ENCODE results near the gene PSKH1. TPM values are rescaled to one million over a fixed set of nuclear protein-coding genes. Genes with fewer than 3 reads are reported as not detected.
"Not testable (repeated sequence)": the region's sequence is repeated elsewhere in the genome, so short reads cannot be mapped to it uniquely, and the experiment has no call there.

PSKH1 gene
- total RNA-seq, 2 experiments from 2014 or later = 10.0 to 11.7 TPM

GRCh38 chr16:67892375-67892774, 679 bp upstream of the PSKH1 start:
- Mint-ChIP-seq H3K9me3 (no peaks in the 10 kb centered on the region), H3K4me3 (peak overlapping the region; percentile 96)
- POLR2A ChIA-PET = interaction anchor here (0.6 to 3.4 kb wide), 6 partner anchors 36 to 173 kb away, joined by 3 to 18 read pairs (median 3); partner anchors contain the start of genes GFOD2, NUTF2 and PSMB10

DNA sequence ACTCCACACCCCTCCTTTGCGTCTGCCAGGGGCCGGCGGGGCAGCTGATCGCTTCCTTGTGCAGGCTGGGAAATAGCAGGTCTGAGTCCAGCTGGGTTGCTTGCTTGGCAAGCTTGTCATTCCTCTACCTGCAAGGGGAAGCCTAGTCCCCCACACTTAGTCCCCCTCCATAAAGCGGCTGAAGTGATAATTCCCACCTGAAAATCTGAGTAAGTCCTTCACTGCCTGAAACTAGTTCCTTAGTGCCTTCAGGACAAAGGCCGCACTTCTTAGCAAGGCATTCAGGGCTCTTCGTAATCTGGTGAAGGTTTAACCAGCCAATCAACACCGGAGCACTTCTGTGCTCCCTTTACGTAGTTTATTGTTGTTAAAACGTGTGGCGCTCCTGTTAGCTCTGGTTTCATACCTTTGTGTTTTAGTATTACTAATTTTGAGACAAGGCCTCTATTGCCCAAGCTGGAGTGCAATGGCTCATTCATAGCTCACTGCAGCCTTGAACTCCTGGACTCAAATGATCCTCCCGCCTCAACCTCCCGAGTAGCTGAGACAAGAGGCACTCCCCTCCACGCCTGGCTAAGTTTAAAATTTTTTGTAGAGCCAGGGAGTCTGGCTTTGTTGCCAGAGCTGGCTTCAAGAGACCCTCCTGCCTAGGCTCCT, 817 bp downstream of the PSKH1 start:
- peak overlapping the region; percentile 89 for H3K27ac Mint-ChIP-seq
- H3K4me1 Mint-ChIP-seq (ENCODE audit: low read depth) = peaks cover 29% of the 10 kb centered on the region
- CTCF ChIA-PET = interaction anchor here (0.6 to 3.5 kb wide), 5 partner anchors 10 to 147 kb away, joined by 3 to 30 read pairs (median 6); partner anchors contain the start of genes NRN1L and PSMB10
- peak overlapping the region; percentile 96 for H3K4me3 Mint-ChIP-seq
- no peaks in the 10 kb centered on the region for H3K9me3 Mint-ChIP-seq
- no peaks in the 10 kb centered on the region for H3K27me3 Mint-ChIP-seq
- POLR2A ChIA-PET = interaction anchor here (0.6 to 3.4 kb wide), 3 partner anchors 41 to 349 kb away, joined by 3 to 18 read pairs (median 4); partner anchors contain the start of gene PSMB10
- intact Hi-C loops (cut with micrococcal nuclease) = loop anchor here (1.0 to 2.0 kb wide), 4 partner anchors 24 to 129 kb away; partner anchors contain the start of genes DDX28, DUS2 and NUTF2
- H3K36me3 Mint-ChIP-seq = no peaks in the 10 kb centered on the region
- peak; percentile 18 for DNase-seq

More at GRCh38 chr16:67892375-67892774, 679 bp upstream of the PSKH1 start:
- Mint-ChIP-seq H3K27me3 (no peaks in the 10 kb centered on the region), H3K4me1 (ENCODE audit: low read depth) (peaks cover 29% of the 10 kb centered on the region), H3K27ac (peak overlapping the region; percentile 71), H3K36me3 (no peaks in the 10 kb centered on the region)
- CTCF ChIA-PET = interaction anchor here (0.5 to 3.5 kb wide), 5 partner anchors 9 to 1232 kb away, joined by 3 to 30 read pairs (median 5); partner anchors contain the start of genes NRN1L and PSMB10
- intact Hi-C loops (cut with micrococcal nuclease) = loop anchor here (2.0 kb wide), 1 partner anchor 130 kb away; the partner anchor contains the start of genes DDX28 and DUS2
- DNase-seq = no peak

DNA sequence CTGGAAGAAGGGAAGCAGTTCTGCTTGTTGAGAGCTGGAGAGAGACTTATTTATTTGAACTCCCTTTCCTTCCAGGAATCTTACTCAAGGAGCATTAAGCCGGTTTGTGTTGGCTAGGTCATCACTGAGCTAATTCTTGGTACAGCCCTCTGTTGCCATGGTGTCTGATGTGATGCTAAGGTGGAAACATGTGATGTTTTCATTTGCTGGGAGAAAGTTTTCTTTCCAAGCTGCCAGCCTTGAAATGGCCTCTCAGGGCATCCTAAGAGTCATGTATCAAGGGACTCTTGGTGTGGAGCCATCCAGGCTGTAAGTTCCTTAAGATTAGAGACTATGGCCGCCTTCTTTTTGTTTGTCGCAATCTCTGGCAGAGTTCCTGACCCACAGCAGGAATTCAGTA, 4.2 kb downstream of the PSKH1 start:
- Mint-ChIP-seq H3K27ac (no peak overlapping the region), H3K4me3 (no peak overlapping the region), H3K4me1 (ENCODE audit: low read depth) (peaks cover 29% of the 10 kb centered on the region), H3K36me3 (no peaks in the 10 kb centered on the region), H3K27me3 (no peaks in the 10 kb centered on the region), H3K9me3 (no peaks in the 10 kb centered on the region)
- ChIA-PET CTCF (interaction anchor here (2.3 kb wide), 1 partner anchor 14 kb away, joined by 17 read pairs; the partner anchor contains the start of gene NRN1L), POLR2A (interaction anchor here (0.5 to 0.7 kb wide), 2 partner anchors 38 to 109 kb away, joined by 3 read pairs; no protein-coding TSS in a partner anchor)
- DNase-seq = no peak
- intact Hi-C loops (cut with micrococcal nuclease) = no loop called here

DNA sequence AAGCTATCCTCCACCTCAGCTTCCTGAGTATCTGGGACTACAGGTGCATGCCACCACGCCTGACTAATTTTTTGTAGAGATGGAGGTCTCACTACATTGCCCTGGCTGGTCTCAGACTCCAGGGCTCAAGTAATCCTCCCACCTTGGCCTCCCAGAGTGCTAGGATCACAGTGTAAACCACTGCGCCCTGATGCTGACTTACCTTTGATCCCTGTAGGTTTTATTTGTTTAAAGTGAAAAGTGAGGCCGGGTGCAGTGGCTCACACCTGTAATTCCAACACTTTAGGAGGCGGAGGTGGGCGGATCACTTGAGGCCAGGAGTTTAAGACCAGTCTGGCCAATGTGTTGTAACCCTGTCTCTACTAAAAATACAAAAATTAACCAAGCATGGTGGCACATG, 8.7 kb downstream of the PSKH1 start:
- intact Hi-C loops (cut with micrococcal nuclease) = no loop called here
- Mint-ChIP-seq H3K4me3 (no peak overlapping the region), H3K9me3 (no peaks in the 10 kb centered on the region), H3K4me1 (ENCODE audit: low read depth) (peaks cover 4% of the 10 kb centered on the region), H3K27me3 (no peaks in the 10 kb centered on the region), H3K36me3 (no peaks in the 10 kb centered on the region), H3K27ac (no peak overlapping the region)
- ChIA-PET CTCF (no interaction called here), POLR2A (interaction anchor here (0.6 kb wide), 1 partner anchor 34 kb away, joined by 5 read pairs; no protein-coding TSS in a partner anchor)
- DNase-seq = no peak

- intact Hi-C loops (cut with micrococcal nuclease) = no loop called here
- CTCF ChIA-PET = no interaction called here
- H3K4me1 Mint-ChIP-seq (ENCODE audit: low read depth) = no peaks in the 10 kb centered on the region
- H3K9me3 Mint-ChIP-seq = no peaks in the 10 kb centered on the region
- no peak overlapping the region for H3K4me3 Mint-ChIP-seq
- POLR2A ChIA-PET = interaction anchor here (0.6 kb wide), 1 partner anchor 11 kb away, joined by 4 read pairs; no protein-coding TSS in a partner anchor
- no peaks in the 10 kb centered on the region for H3K27me3 Mint-ChIP-seq
- DNase-seq = no peak
- H3K27ac Mint-ChIP-seq = no peak overlapping the region
- no peaks in the 10 kb centered on the region for H3K36me3 Mint-ChIP-seq
Observed at GRCh38 chr16:67902831-67903230, 9.8 kb downstream of the PSKH1 start.

DNA sequence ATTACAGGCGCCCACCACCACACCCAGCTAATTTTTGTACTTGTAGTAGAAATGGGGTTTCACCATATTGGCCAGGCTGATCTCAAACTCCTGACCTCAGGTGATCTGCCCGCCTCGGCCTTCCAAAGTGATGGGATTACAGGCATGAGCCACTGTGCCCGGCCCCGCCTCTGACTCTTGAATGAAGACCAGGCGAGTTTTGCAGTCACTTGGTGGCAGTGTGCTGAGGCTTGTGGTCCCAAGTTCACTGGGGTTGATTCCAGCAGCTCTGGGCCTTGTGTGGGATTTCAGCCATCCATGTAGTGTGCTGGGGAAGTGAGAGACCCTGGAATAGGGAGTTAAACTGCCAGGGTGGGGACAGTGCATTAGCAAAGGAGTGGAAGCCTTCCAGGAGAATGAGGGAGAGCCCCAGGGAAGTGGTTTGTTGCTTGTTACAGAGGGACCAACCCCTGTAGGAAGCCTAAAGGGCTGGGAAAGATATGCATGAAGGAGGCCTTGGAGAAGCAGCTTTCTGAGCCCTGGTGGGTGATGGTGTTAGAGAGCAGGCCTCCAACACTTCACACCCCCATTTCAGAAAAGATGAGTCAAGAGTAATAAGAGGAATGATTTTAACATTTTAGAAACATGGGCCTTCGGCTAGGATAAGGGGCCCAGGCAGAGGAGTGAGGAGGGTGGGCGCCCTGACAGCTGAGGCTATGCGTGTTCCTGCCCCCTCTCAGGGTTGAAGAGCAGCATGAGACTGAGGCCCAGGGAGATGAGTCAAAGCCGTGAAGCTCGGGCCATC, 14.5 kb downstream of the PSKH1 start:
- ChIA-PET CTCF (interaction anchor here (1.2 to 1.8 kb wide), 2 partner anchors 22 to 24 kb away, joined by 3 to 6 read pairs; no protein-coding TSS in a partner anchor), POLR2A (no interaction called here)
- peaks cover 10% of the 10 kb centered on the region for H3K4me1 Mint-ChIP-seq (ENCODE audit: low read depth)
- DNase-seq = no peak
- no peak overlapping the region for H3K4me3 Mint-ChIP-seq
- peak overlapping the region; percentile 49 for H3K27ac Mint-ChIP-seq
- H3K27me3 Mint-ChIP-seq = no peaks in the 10 kb centered on the region
- intact Hi-C loops (cut with micrococcal nuclease) = no loop called here
- no peaks in the 10 kb centered on the region for H3K9me3 Mint-ChIP-seq
- peaks cover 5% of the 10 kb centered on the region for H3K36me3 Mint-ChIP-seq

DNA sequence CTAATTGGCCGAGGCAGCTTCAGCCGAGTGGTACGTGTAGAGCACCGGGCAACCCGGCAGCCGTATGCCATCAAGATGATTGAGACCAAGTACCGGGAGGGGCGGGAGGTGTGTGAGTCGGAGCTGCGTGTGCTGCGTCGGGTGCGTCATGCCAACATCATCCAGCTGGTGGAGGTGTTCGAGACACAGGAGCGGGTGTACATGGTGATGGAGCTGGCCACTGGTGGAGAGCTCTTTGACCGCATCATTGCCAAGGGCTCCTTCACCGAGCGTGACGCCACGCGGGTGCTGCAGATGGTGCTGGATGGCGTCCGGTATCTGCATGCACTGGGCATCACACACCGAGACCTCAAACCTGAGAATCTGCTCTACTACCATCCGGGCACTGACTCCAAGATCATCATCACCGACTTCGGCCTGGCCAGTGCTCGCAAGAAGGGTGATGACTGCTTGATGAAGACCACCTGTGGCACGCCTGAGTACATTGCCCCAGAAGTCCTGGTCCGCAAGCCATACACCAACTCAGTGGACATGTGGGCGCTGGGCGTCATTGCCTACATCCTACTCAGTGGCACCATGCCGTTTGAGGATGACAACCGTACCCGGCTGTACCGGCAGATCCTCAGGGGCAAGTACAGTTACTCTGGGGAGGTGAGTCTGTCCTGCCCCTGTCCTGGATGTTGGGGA, 16.1 kb downstream of the PSKH1 start:
- ChIA-PET CTCF (no interaction called here), POLR2A (no interaction called here)
- no peak overlapping the region for H3K4me3 Mint-ChIP-seq
- no peak overlapping the region for H3K27ac Mint-ChIP-seq
- peaks cover 5% of the 10 kb centered on the region for H3K36me3 Mint-ChIP-seq
- H3K4me1 Mint-ChIP-seq (ENCODE audit: low read depth) = peaks cover 10% of the 10 kb centered on the region
- no peak for DNase-seq
- no peaks in the 10 kb centered on the region for H3K9me3 Mint-ChIP-seq
- intact Hi-C loops (cut with micrococcal nuclease) = no loop called here
- no peaks in the 10 kb centered on the region for H3K27me3 Mint-ChIP-seq

DNA sequence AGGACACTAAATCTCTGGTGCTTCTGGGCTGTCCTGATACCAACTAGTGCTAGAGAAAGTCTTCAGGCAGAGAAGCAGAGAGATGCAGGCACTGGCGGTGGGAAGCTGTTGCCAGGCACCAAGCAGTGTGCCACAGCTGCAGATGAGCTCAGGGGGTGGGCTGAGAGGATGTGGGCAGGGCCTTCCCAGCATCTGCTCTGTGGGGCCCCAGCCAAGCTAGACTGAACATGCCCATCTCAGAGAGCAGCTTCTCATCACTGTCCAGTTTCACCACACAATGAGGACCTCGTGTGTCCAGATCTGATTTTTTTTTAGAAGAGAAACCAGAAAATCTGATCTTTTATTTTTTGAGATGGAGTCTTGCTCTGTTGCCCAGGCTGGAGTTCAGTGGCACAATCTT, 17.1 kb downstream of the PSKH1 start:
- intact Hi-C loops (cut with micrococcal nuclease) = no loop called here
- no peaks in the 10 kb centered on the region for H3K27me3 Mint-ChIP-seq
- peaks cover 10% of the 10 kb centered on the region for H3K4me1 Mint-ChIP-seq (ENCODE audit: low read depth)
- H3K27ac Mint-ChIP-seq = no peak overlapping the region
- CTCF ChIA-PET = interaction anchor here (0.6 to 2.2 kb wide), 2 partner anchors 74 to 94 kb away, joined by 4 read pairs; no protein-coding TSS in a partner anchor
- H3K9me3 Mint-ChIP-seq = no peaks in the 10 kb centered on the region
- H3K4me3 Mint-ChIP-seq = no peak overlapping the region
- POLR2A ChIA-PET = no interaction called here
- DNase-seq = peak; percentile 68
- H3K36me3 Mint-ChIP-seq = peaks cover 5% of the 10 kb centered on the region

- Mint-ChIP-seq H3K36me3 (peaks cover 5% of the 10 kb centered on the region), H3K27ac (no peak overlapping the region), H3K4me1 (ENCODE audit: low read depth) (peaks cover 28% of the 10 kb centered on the region), H3K4me3 (no peak overlapping the region), H3K27me3 (no peaks in the 10 kb centered on the region), H3K9me3 (no peaks in the 10 kb centered on the region)
- intact Hi-C loops (cut with micrococcal nuclease) = no loop called here
- ChIA-PET POLR2A (interaction anchor here (0.6 to 0.7 kb wide), 3 partner anchors 31 to 171 kb away, joined by 3 to 5 read pairs (median 5); partner anchors contain the start of gene NRN1L), CTCF (interaction anchor here (1.5 to 1.7 kb wide), 2 partner anchors 13 to 31 kb away, joined by 5 read pairs; partner anchors contain the start of gene NRN1L)
- DNase-seq = no peak
Observed at GRCh38 chr16:67914758-67915495, 21.9 kb downstream of the PSKH1 start.

- H3K36me3 Mint-ChIP-seq; H3K9me3 Mint-ChIP-seq; intact Hi-C loops (cut with micrococcal nuclease); H3K27ac Mint-ChIP-seq; H3K27me3 Mint-ChIP-seq; DNase-seq; H3K4me3 Mint-ChIP-seq: not testable (repeated sequence)
- POLR2A ChIA-PET = interaction anchor here (0.6 kb wide), 2 partner anchors 31 to 171 kb away, joined by 5 read pairs; partner anchors contain the start of gene NRN1L
- CTCF ChIA-PET = interaction anchor here (1.5 to 1.7 kb wide), 2 partner anchors 13 to 31 kb away, joined by 5 read pairs; partner anchors contain the start of gene NRN1L
- H3K4me1 Mint-ChIP-seq (ENCODE audit: low read depth) = peaks cover 23% of the 10 kb centered on the region
Observed at GRCh38 chr16:67915496-67915769, 22.4 kb downstream of the PSKH1 start.

Measured in activated CD4-positive, alpha-beta memory T cell treated with anti-CD3 and anti-CD28 coated beads for 36 hours (primary cell).